Suprapubic skin (tissue), 3 donors: ENCODE data around the gene EDA.

ENCODE experiments used
- EP300 ChIP-seq: sonication (generic); formaldehyde crosslinking; IDR thresholded peaks from one replicate; pipeline ENCODE4 v1.6.1; 2017; ENCODE audit warnings: antibody characterized with exemption
- POLR2A ChIP-seq, 2 donors: fragments of 450-650 bp; IDR thresholded peaks; one replicate each; pipeline ENCODE4 v1.6.1; 2017; ENCODE audit warnings: antibody characterized with exemption in 2 of 2, mild to moderate bottlenecking in 2 of 2, moderate library complexity in 2 of 2
- TF ChIP-seq, protein P1 (sequence below), 2 donors: fragments of 200-600 bp in 1 of 2; fragments of 450-650 bp in 1 of 2; sonication (generic) in 1 of 2; IDR thresholded peaks; one replicate each; pipeline ENCODE4 v1.5.1; 2016 to 2019; ENCODE audit warnings: antibody characterized with exemption in 2 of 2, mild to moderate bottlenecking in 1 of 2, moderate library complexity in 1 of 2

DNA sequence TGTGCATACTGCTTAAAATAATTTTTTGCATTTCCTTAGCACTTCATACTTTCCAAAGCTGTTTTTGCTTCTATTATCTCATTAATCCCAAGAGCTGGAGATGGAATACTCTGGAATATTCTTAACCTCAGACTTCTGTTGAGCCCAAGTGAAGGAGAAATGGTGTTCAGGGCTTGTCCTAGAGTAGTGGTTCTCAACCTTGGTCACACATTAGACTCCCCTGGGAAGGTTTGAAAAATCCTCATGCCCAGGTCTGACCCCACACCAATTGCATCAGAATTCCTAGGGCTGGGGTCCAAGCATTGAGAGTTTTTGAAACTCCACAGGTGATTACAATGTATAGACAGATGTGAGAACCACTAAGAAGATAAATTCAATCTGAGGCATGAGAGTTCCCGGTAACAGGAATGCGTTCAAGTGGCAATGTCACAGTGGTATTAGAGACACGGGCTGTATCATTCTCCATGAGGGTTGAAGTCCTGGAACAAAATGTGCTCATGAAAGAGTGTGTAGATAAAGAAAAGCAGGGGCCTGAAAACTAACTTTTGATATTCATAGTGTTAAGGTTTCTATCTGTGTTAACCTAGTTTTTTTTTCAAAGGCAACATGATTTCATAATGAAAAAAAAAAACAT, 385.9 kb downstream of the EDA start:
- TF ChIP-seq EP300 = no peak
- TF ChIP-seq, protein P1, sequence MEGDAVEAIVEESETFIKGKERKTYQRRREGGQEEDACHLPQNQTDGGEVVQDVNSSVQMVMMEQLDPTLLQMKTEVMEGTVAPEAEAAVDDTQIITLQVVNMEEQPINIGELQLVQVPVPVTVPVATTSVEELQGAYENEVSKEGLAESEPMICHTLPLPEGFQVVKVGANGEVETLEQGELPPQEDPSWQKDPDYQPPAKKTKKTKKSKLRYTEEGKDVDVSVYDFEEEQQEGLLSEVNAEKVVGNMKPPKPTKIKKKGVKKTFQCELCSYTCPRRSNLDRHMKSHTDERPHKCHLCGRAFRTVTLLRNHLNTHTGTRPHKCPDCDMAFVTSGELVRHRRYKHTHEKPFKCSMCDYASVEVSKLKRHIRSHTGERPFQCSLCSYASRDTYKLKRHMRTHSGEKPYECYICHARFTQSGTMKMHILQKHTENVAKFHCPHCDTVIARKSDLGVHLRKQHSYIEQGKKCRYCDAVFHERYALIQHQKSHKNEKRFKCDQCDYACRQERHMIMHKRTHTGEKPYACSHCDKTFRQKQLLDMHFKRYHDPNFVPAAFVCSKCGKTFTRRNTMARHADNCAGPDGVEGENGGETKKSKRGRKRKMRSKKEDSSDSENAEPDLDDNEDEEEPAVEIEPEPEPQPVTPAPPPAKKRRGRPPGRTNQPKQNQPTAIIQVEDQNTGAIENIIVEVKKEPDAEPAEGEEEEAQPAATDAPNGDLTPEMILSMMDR (IDR thresholded peaks at IDR 0.05) = no peak
- no peak for TF ChIP-seq POLR2A (IDR thresholded peaks at IDR 0.05)
